Activated CD4-positive, alpha-beta T cell treated with anti-CD3 and anti-CD28 coated beads for 48 hours (primary cell): ENCODE data around the gene INTS4.
"Not testable (repeated sequence)": the region's sequence is repeated elsewhere in the genome, so short reads cannot be mapped to it uniquely, and the experiment has no call there.

Experiments
- DNase-seq: peaks from one replicate; pipeline ENCODE4 v3.0.0-alpha.2; 2020

INTS4 gene

GRCh38 chr11:77876045-77876444 is 118.4 kb downstream of the INTS4 start:
- DNase-seq: no peak

GRCh38 chr11:77874206-77874605 is 120.3 kb downstream of the INTS4 start:
- DNase-seq: no peak

- DNase-seq: no peak
These were observed 121.1 kb downstream of the INTS4 start for GRCh38 chr11:77873345-77873744.

GRCh38 chr11:77871855-77872254 is 122.6 kb downstream of the INTS4 start:
- no peak for DNase-seq

- no peak for DNase-seq
These were observed 125.7 kb downstream of the INTS4 start for GRCh38 chr11:77868744-77869143.

- DNase-seq: no peak
These were observed 128.1 kb downstream of the INTS4 start for GRCh38 chr11:77866336-77866735.

GRCh38 chr11:77865805-77866204 is 128.7 kb downstream of the INTS4 start:
- no peak for DNase-seq

GRCh38 chr11:77861444-77861843 is 133.0 kb downstream of the INTS4 start:
- DNase-seq: not testable (repeated sequence)

GRCh38 chr11:77857906-77858457 is 136.5 kb downstream of the INTS4 start:
- not testable (repeated sequence) for DNase-seq

- no peak for DNase-seq
These were observed 139.6 kb downstream of the INTS4 start for GRCh38 chr11:77854838-77855237.

- no peak for DNase-seq
These were observed 143.0 kb downstream of the INTS4 start for GRCh38 chr11:77851503-77851902.

GRCh38 chr11:77843700-77844099 is 150.8 kb downstream of the INTS4 start:
- DNase-seq: not testable (repeated sequence)

- no peak for DNase-seq
These were observed 151.9 kb downstream of the INTS4 start for GRCh38 chr11:77842441-77843121.

- no peak for DNase-seq
These were observed 161.2 kb downstream of the INTS4 start for GRCh38 chr11:77833302-77833701.

- DNase-seq: no peak
These were observed 165.5 kb downstream of the INTS4 start for GRCh38 chr11:77828926-77829325.
